HG02981 (cell line): Measurements from ENCODE around the gene BLTP2.

Experiments
- ATAC-seq: cut with Tn5 transposase; IDR thresholded peaks from one replicate; pipeline ENCODE4 v1.9.1; 2021; ENCODE audit warnings: mild to moderate bottlenecking, moderate library complexity; ENCODE audit not compliant: unreplicated experiment

Gene BLTP2

DNA sequence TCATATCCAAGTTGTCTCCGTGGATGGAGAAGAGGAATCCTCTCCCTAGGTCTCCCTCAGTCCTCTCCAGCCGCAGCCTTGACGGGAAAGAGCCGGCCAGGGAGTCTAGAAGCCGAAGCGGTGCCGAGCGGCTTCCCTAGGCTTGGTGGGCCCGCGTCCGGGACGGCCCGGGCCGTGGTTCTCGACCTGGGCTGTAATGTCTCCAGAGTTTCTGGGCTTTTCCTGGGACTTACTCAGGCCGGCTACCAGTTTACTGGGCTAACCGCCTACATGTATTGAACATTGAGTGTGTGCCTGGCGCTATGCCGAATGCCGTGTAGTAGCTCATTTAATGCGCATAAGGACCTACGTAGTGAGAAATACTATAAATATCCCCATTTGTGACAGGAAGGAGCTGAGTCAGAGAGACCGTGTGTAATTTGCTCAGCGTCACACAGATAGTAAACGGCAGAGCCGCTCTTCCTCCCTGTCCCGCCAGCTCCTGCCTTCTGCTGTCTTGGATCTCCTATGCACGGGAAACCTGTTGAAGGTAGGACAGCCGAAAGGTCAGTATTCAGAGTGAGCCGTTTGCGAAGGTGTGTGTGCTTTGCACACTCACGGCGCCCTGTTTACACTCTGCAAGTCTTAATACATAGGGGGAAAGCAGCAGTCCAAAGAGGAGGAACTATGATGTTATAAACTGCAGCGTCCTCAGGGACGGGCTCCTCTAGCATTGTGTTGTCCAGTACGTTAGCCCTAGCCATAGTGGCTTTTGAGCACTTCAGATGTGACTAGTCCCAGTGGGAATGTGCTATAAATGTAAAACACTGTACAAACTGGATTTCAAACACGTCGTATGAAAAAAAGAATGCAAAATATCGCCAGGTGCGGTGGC lies 45.4 kb downstream of the BLTP2 start:
- ATAC-seq: peak; percentile 43

GRCh38 chr17:28598799-28599310 lies 46.1 kb downstream of the BLTP2 start, which contains the start of gene SPAG5:
TSS of gene SPAG5 (minus strand) at chr17:28599025. CDS start at chr17:28598946, 79 bp downstream.
- peak; percentile 80 for ATAC-seq

DNA sequence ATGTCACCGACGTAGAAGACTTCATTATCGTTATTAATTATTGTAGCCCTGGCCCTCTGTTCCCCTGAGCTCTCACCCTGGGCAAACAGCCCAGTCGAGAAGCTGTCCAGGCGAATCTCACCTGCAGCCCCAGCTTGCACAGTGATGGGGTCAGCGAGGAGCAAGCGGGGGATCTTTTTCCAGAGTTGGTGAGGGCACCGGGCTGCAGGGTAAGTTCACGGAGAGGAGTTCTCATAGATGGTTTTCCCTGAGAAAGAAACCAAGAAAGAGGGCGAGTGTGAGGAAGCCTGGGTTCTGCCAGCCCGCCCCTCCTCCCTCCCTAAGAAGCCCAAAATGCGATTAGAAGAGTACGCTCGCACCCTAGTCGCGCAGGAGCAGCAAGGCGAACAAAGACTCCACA lies 46.6 kb downstream of the BLTP2 start:
- no peak for ATAC-seq

- no peak for ATAC-seq
Observed at GRCh38 chr17:28597606-28598383, 47.2 kb downstream of the BLTP2 start.
